HG03095 (cell line): ENCODE data around the gene FALEC.
"Not testable (repeated sequence)": the region's sequence is repeated elsewhere in the genome, so short reads cannot be mapped to it uniquely, and the experiment has no call there.

Experiments used
- ATAC-seq: cut with Tn5 transposase; IDR thresholded peaks from one replicate; pipeline ENCODE4 v1.9.1; 2021; ENCODE audit warnings: moderate library complexity; ENCODE audit not compliant: unreplicated experiment

Gene FALEC

GRCh38 chr1:150558303-150558704 is 42.8 kb downstream of the FALEC start:
- ATAC-seq: no peak

- no peak for ATAC-seq
Measured at GRCh38 chr1:150558761-150559655, 43.5 kb downstream of the FALEC start.

DNA sequence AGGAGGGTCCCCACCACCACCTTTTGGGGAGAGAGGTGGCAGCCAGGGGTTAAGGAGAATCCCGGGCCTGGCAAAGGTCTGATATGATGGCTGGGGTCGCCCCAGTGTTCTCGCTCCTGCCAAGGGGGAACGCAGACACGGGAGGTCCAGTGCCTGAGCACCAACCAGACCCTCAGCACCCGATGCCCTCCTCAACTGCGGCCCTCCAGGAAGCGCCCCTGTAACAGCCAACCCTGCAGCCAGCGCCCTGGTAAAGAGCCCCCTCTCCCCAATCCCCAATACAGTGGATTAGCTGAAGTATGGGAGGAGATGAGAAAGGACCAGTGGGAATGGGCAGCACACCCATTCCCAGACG is 44.1 kb downstream of the FALEC start:
- ATAC-seq: no peak

- ATAC-seq: no peak
Measured at GRCh38 chr1:150560011-150560438, 44.5 kb downstream of the FALEC start.

GRCh38 chr1:150560576-150561253 is 45.2 kb downstream of the FALEC start:
- no peak for ATAC-seq

GRCh38 chr1:150561254-150561973 is 45.9 kb downstream of the FALEC start:
- no peak for ATAC-seq

DNA sequence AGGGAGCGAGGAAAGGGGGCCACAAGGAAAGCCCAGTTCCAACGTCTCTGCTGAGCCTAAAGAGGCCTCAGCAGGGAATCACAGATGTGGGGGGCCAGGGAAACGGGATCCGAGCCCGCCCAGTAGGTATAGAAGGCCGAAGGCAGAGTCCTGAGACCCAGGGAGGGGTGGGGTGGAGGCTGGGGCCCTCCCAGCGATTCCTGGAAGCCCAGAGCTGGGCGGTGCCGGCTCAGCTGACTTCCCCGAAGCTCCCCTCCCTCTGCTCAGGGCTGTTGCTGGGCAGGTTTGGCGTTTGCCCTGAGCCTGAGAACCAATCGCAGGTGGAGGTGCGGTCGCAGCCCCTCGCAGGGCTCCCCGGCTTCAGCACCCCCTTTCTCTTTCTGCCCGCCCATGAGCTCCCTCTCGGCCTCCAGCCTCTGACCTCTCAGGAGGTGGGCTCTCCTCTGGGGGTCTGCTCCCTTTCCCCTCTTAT is 46.5 kb downstream of the FALEC start:
- peak; percentile 39 for ATAC-seq

- ATAC-seq: peak; percentile 34
Measured at GRCh38 chr1:150562446-150563339, 47.1 kb downstream of the FALEC start.

GRCh38 chr1:150563340-150564038 is 47.9 kb downstream of the FALEC start:
- no peak for ATAC-seq

DNA sequence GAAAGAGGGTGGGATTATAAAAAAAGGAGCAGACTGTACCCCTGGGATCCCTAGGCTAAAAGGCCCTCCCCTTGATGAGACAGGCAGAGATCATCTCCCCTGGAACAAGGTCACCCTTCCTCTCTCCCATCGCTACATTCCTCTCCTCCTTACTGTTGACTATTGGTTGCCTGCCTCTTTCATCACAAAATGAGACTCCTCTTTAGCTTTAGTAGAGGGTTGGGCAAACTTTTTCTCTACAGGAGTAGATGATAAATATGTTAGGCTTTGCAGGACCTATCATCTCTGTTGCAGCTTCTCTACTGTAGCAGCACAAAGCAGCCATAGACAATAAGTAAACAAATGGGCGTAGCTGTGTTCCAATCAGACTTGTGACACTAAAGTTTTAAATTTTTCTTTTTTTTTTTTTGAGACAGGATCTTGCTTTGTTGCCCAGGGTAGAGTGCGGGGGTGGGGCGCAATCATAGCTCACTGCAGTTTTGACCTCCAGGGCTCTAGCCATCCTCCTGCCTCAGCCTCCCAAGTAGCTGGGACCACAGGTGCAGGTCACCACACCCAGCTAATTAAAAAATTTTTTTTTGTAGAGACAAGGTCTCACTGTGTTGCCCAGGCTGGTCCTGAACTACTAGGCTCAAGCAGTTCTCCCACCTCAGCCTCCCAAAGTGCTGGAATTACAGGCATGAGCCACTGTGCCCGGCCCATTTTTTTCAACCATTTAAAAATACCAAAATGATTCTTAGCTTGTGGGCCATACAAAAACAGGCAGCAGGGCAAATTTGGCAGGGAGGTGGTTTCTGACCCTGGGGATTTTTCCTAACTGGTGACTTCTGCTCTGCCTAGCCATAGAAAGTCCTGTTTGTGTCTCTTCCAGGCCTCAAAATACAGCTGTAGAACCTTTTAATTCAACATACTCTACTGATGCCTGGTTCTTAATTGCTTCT is 48.8 kb downstream of the FALEC start:
- no peak for ATAC-seq

DNA sequence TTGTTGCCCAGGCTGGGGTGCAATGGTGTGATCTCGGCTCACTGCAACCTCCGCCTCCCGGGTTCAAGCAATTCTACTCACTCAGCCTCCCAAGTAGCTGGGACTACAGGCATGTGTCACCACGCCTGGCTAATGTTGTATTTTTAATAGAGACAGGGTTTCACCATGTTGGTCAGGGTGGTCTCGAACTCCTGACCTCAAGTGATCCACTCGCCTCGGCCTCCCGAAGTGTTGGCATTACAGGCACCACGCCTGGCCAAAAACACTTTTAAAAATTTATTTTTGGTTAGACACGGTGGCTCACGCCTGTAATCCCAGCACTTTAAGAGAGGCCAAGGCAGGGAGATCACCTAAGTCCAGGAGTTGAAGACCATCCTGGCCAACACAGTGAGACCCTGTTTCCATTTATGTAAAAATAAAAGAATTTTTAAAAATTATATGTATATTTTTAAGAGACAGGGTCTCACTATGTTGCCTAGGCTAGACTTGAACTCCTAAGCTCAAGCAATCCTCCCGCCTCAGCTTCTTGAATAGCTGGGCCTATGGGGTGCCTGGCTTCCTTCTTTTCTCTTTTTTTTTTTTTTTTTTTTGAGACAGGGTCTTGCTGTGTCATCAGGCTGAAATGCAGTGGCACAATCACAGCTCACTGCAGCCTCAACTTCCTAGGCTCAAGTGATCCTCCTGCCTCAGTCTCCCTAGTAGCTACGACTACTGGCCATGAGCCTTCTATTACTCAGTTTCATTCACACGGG is 49.9 kb downstream of the FALEC start:
- ATAC-seq: not testable (repeated sequence)

GRCh38 chr1:150566589-150567340 is 51.2 kb downstream of the FALEC start:
- no peak for ATAC-seq

DNA sequence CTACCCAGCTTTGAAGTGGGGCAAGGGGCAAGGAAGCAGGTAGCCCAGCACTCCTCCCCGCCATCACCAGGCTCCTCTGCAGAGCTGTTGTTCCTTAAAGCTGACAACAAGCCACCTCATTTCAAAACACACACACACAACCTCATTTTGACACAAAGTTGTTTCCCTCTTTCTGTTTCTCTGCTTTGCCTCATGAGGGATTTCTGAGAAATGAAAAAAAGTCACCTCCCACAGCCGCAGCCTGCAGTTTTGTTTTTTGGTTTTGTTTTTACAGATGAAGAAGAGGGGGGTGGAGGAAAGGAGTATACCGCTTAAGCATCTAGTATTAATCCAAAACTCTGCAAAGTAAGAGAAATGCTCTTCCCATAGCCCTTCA is 51.8 kb downstream of the FALEC start:
- peak; percentile 25 for ATAC-seq

GRCh38 chr1:150567717-150568593 is 52.4 kb downstream of the FALEC start:
- peak; percentile 17 for ATAC-seq

- ATAC-seq: no peak
Measured at GRCh38 chr1:150568594-150568966, 53.0 kb downstream of the FALEC start.

DNA sequence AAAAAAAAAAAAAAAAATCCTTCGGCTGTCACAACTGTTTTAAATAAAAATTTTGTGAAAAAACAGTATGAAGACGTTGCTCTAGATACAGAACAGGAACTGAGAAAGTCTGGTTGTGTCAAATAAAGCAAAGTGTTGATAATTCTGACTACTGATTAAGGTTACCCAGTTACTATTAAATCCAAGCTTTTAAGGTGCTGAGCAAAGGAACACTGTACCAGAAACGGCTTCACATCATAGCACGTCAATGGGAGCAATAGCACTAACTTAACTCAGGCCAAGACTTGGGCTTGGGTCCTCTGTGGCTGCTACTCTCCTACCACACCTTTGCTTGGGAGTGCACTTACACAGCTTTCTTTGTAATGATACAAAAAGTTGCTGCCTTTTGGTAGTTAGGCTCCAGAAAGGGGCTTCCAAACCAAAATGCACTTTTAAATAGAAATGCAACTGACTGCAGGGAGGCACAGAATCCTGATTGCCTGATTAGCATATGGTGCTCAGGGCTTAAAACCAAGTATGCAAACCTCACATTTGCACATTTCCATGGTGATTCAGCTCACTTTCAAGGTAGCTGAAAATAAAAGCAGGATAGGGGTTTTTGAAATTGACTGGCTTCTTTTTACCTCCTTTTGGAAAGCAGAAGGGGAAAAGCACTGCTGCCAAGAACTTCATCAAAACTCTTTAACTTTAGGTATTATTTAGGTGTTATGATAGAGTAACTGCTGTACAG is 57.5 kb downstream of the FALEC start:
- no peak for ATAC-seq
